GM19043 (cell line): ENCODE data around the gene ADCY1.

ENCODE experiments used
- ATAC-seq: cut with Tn5 transposase; IDR thresholded peaks from one replicate; pipeline ENCODE4 v1.9.1; 2021; ENCODE audit warnings: low read depth; ENCODE audit not compliant: unreplicated experiment

The ADCY1 gene

DNA sequence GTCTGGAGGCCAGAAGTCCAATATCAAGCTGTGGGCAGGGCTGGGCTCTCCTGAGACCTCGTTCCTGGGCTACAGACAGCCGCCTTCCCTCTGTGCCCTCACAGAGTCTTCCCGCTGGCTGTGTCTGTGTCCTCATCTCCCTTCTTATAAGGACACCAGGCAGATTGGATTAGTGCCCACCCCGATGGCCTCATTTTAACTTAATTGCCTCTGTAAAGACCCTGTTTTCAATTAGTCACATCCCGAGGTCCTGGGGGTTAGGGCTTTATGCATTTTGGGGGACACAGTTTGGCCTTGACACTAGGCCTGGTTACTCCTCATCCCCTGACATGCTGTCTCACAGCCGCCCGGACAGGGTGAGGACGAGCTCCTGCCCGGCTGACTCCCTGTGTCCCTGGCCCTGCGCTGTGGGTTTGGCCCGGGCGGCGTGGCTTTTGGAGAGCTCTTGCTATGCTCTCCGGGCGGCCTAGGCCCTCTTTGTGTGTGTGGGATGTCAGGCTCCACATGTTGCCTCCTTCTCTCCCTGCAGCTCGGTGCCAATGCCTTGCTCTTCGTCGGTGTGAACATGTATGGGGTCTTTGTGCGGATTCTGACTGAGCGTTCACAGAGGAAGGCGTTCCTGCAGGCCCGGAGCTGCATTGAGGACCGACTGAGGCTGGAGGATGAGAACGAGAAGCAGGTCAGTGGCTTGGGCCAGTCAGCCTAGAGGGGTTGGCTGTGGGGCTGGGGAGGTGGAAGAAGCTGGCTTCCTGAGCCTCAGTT is 18.2 kb downstream of the ADCY1 start:
- no peak for ATAC-seq

GRCh38 chr7:45593121-45593541 is 19.0 kb downstream of the ADCY1 start:
- ATAC-seq, result no peak

DNA sequence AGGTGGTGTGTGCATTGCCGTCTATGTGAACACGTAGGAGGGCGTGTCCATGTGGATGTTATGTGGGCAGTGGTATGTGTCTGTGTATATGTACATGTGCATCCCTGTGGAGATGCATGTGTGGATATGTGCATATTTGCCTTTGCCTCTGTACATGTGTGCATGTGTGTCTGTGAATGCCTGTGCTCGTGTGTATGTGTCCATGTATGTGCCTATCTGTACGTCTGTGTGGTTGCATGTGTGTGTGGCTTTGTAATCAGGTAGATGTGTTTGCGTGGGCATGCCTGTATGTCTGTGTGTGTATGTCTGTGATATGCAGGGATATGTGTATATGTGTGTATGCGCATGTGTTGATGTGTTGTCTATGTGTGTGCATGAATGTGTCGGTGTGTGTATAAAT is 19.7 kb downstream of the ADCY1 start:
- ATAC-seq, result no peak

- no peak for ATAC-seq
Measured at GRCh38 chr7:45594745-45595535, 20.8 kb downstream of the ADCY1 start.

DNA sequence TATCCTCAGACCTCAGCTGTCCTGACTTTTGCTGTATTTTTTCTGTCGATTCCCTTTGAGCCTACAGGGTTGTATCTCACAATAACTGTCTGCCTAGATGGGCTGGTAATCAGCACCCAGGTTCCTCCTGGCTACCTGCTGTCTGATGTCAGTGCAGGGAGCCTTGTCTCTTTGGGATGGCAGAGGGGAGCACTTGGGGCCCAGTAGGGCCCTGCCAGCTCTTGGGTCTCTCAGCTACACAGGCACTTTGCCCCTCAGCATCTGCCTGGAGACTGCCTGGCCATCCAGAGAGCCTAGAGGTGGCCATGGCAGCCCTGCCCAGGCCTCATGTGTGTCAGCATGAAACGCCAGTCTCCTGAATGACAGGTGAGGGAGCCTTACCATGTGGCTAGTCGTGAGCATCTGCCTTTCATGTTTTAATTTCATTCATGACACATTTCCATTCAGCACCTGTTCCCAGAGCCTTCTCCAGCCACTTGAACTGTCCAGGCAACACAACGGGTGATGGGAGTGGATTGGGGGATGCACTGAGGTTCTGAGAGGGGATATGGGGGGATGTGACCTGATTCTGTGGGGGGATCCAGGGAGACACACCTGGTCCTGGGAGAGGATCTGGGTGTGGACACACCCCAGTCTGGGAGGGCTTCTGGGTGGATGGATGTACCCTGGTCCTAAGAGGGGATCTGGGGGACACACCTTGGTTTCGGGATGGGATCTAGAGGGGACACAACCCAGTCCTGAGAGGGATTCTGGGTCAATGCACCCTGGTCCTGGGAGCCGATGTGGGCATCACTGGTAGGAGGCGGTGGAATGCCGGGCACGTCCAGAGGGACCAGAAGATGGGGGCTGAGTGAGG is 21.9 kb downstream of the ADCY1 start:
- no peak for ATAC-seq

- no peak for ATAC-seq
Measured at GRCh38 chr7:45596665-45597095, 22.5 kb downstream of the ADCY1 start.

DNA sequence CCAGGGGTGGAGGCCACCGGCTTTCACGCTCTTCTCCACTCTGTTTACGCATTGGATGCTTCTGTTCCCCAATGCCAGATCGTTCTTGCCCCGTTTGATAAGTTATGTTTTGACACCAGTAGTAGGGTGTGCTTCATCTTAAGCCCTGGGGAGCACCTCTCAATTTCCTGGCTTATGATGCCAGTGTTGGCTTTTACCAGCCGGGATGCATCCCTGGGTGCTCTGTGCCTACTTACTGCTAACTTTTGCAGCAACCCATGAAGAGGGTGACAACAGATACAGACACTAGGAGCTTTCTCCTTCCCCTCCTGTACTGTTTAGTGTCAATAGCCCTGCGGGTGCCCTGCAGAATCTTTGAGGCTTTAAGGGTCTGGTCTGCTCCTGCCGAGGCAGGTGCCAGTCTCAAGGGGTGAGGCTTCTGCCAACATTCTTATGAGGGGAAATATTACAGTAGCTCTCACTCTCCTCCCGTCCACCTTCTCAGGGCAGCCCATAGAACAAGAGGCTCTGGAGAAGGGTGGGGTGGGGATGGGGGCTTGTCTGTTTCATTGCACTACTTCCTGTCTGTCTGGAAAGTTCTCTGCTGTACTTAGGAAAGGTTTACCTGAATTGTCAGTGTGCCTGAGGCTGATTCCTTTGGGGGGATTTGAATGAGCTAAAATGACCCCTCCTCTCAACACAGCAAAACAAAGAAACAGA is 23.3 kb downstream of the ADCY1 start:
- ATAC-seq, result no peak

DNA sequence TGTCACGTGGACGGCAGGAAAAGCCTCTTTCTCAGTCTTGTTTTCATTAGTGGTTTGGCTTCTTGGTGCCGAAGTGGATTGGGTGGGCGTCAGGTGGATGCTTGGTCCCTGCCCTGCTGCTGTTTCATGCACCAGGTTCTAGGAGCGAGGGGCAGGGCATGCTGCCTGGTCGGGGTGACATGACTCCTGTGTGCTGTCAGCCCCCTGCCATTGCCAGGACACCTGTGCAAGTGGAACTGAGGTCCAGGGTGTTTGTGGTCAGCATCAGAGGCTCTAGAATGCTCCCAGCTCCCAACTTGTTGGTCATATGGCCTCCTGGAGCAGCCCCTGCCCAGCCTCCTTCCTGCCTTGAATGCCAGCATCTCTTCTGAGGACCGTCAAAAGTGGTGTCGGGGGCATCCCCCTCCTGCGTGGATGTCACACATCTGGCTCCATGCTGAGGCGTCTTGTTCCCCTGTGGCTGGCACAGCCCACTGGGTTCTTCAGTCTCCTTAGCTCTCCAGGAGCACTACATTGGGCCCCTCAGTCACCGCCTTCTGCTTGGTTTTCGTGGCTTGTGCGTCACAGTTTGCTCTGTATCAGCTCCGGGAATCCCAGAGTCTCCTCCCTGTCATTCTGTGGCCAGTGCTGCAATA is 24.8 kb downstream of the ADCY1 start:
- no peak for ATAC-seq

- ATAC-seq, result no peak
Measured at GRCh38 chr7:45599851-45600706, 25.9 kb downstream of the ADCY1 start.

GRCh38 chr7:45601094-45601493 is 26.9 kb downstream of the ADCY1 start:
- ATAC-seq, result no peak

DNA sequence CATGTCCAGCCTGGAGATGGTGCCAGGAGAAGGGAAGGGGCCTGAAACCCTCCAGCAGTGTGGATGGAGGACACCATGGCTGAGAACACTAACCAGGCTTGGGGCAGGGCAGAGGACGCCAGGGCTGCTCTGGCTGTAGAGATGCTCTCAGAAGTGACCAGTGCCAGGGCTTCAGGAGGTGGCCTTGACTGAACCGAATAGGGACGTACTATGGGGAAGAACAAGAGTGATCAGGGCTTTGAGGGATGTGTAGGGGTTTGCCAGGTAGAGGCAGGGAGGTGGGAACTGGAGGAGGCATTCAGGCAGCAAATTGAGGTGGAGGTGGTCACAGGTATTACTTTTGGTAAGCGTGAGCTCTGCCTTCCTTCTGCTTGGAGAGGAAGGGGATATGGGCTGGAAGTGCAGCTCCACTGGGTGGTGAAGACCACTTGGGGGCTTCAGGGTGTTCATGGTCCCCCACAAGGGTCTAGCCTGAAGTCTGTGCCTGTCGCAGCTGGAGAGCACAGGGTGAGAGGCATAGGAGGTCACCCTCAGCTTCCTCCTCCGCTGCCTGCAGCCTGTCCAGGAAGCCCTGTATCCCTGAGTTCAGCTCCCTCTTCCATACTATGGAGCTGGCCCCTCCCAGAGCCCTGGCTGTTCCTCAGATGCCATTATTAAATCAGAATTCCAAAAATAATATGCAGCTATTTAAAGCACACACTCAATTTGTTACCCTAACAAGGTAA is 27.8 kb downstream of the ADCY1 start:
- no peak for ATAC-seq

- ATAC-seq, result no peak
Measured at GRCh38 chr7:45606050-45606449, 31.9 kb downstream of the ADCY1 start.

- ATAC-seq, result no peak
Measured at GRCh38 chr7:45606931-45607330, 32.8 kb downstream of the ADCY1 start.

DNA sequence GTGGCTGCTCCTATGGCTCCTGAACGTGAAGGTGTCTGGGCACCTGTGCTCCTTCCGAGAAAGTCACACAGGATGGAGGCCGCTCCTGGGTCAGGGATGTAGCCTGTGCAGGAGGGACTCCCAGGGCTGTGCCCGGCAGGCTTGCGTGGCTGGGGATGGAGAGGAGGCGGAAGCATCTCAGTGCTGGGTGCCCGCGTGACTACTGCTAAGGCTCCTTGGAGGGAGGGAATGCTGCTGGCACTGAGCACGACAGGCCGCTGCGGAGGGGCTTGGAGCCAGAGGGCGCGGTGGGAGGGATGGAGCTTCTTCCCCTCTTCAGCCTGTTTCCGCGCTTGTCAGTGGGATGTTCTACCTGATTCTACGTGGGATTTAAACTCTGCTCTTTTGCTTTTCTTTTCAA is 35.0 kb downstream of the ADCY1 start:
- no peak for ATAC-seq

DNA sequence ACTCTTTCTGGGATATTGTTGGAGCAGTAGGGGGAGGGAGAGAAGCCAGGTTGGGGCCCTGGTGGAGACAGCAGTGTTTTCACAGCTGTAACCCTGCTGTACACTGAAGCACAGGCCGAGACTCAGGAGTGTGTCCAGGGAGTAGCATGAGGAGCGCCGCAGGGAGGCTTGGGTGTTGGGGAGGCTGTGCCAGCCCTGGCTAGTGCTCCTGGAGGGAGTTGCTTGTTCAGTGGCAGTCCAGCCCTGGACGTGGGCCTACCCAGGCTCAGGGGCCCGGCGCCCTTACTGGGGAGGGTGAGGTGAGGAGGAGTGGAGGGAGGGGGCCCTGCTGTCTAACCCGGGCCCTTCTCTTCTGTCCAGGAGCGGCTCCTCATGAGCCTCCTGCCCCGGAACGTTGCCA is 35.9 kb downstream of the ADCY1 start:
- ATAC-seq, result no peak

DNA sequence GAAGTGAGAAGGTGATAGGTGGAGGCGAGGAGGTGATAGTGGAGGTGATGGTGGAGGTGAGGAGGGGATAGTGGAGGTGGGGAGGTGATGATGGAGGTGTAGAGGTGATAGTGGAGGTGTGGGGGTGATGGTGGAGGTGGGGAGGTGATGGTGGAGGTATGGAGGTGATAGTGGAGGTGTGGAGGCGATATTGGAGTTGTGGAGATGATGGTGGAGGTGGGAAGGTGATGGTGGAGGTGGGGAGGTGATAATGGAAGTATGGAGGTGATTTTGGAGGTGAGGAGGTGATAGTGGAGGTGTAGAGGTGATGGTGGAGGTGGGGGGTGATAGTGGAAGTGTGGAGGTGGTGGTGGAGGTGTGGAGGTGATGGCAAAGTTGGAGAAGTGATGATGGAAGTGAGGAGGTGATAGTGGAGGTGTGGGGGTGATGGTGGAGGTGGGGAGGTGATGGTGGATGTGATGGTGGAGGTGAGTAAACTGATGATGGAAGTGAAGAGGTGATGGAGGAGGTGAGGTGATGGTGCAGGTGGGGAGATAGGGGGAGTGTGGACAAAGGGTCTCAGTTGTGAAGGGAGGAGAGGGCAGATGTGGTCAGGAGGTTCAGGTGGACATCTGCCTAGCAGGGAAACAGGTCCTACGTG is 36.6 kb downstream of the ADCY1 start:
- ATAC-seq, result no peak

- no peak for ATAC-seq
Measured at GRCh38 chr7:45617166-45617565, 43.0 kb downstream of the ADCY1 start.

- ATAC-seq, result no peak
Measured at GRCh38 chr7:45622058-45622457, 47.9 kb downstream of the ADCY1 start.
